ENCODE data around the gene CDK19. TPM values are rescaled to one million over a fixed set of nuclear protein-coding genes. Genes with fewer than 3 reads are reported as not detected.

CDK19 gene
- total and polyA plus RNA-seq, 2 of the 13 experiments (the other 11 are each of a cell fraction or from before 2014, with no cell fraction given), result 13.4 to 27.0 TPM

- TF ChIP-seq ZNF407 (CRISPR knock-in tag; IDR thresholded peaks at IDR 0.05; ENCODE audit: not compliant biosample characterization) (peak; percentile 50), MTA1 (CRISPR knock-in tag; IDR thresholded peaks at IDR 0.05; ENCODE audit: borderline replicate concordance) (peak; percentile 64; the same call in 1 of the 2 replicates), HNRNPLL (IDR thresholded peaks at IDR 0.05; ENCODE audit: low read depth, low read length, poor library complexity, severe bottlenecking) (peak; percentile 90), ZNF569 (CRISPR knock-in tag; IDR thresholded peaks at IDR 0.05; ENCODE audit: borderline replicate concordance) (no peak), PHF21A (CRISPR knock-in tag; IDR thresholded peaks at IDR 0.05) (peak; percentile 31; the same call in 1 of the 2 replicates), HMGXB4 (CRISPR knock-in tag; IDR thresholded peaks at IDR 0.05; ENCODE audit: borderline replicate concordance in 1 of 2, low read depth in 1 of 2) (peak; percentile 24 to 55; a peak in 3 of 4 replicates), ZFY (CRISPR knock-in tag; IDR thresholded peaks at IDR 0.05) (peak; percentile 38; the same call in 1 of the 2 replicates), ZNF430 (CRISPR knock-in tag; IDR thresholded peaks at IDR 0.05) (peak; percentile 75; the same call in 1 of the 2 replicates), RXRA (CRISPR knock-in tag; IDR thresholded peaks at IDR 0.05) (peak; percentile 49; the same call in 1 of the 2 replicates), ZNF101 (CRISPR knock-in tag; IDR thresholded peaks at IDR 0.05; ENCODE audit: borderline replicate concordance, low read depth) (no peak), TBP (CRISPR knock-in tag; IDR thresholded peaks at IDR 0.05) (no peak), RARG (CRISPR knock-in tag; IDR thresholded peaks at IDR 0.05; ENCODE audit: low read depth) (no peak), ZNF274 (CRISPR knock-in tag; IDR thresholded peaks at IDR 0.05) (peak; percentile 72; the same call in 1 of the 2 replicates), ZSCAN31 (CRISPR knock-in tag; IDR thresholded peaks at IDR 0.05; ENCODE audit: low read depth) (0 out of 2 replicates have a peak, but pooled peaks have one; percentile 34), ZNF337 (CRISPR knock-in tag; IDR thresholded peaks at IDR 0.05; ENCODE audit: borderline replicate concordance, low read depth) (peak; percentile 45; the same call in 1 of the 2 replicates), ZNF777 (CRISPR knock-in tag; IDR thresholded peaks at IDR 0.05) (peak; percentile 90), PPARG (CRISPR knock-in tag; conservative IDR thresholded peaks at IDR 0.05) (no peak)
Measured at GRCh38 chr6:110814102-110815014, 911 bp downstream of the CDK19 start (continued).

Data from HepG2 (cell line).